WTC11 (cell line): ENCODE results near the gene PADI2. TPM values are rescaled to one million over a fixed set of nuclear protein-coding genes. Genes with fewer than 3 reads are reported as not detected.

ENCODE experiments used
- ATAC-seq: fragments of 200-7000 bp; cut with Tn5 transposase; 2 replicates; pipeline ENCODE4 v1.10.0; 2021; ENCODE audit warnings: mild to moderate bottlenecking, moderate library complexity
- CTCF ChIA-PET: fragments of 300-600 bp; sonication (Branson Sonifier 250); formaldehyde crosslinking; loops from one replicate; lab custom pipeline; 2021; ENCODE audit warnings: antibody characterized with exemption; lab: Charles Lee
- POLR2A ChIA-PET: fragments of 350-600 bp; sonication (Branson Sonifier 250); formaldehyde crosslinking; loops from one replicate; lab custom pipeline; 2021; ENCODE audit warnings: antibody characterized with exemption; lab: Charles Lee
- DNase-seq: peaks from one replicate; pipeline ENCODE4 v3.0.0; 2021; ENCODE audit warnings: low spot score
- H3K27ac Mint-ChIP-seq: 2 replicates; pipeline ENCODE4 v1.8.0; 2021; ENCODE audit warnings: mixed read lengths
- H3K27me3 Mint-ChIP-seq: 2 replicates; pipeline ENCODE4 v1.8.0; 2021; ENCODE audit warnings: low read depth, mild to moderate bottlenecking, moderate library complexity, mixed read lengths
- H3K36me3 Mint-ChIP-seq: 2 replicates; pipeline ENCODE4 v1.8.0; 2021; ENCODE audit warnings: mixed read lengths
- H3K4me1 Mint-ChIP-seq: 2 replicates; pipeline ENCODE4 v1.8.0; 2022; ENCODE audit warnings: mixed read lengths
- H3K4me3 Mint-ChIP-seq: 2 replicates; pipeline ENCODE4 v1.8.0; 2021; ENCODE audit warnings: mild to moderate bottlenecking, moderate library complexity, mixed read lengths
- H3K9me3 Mint-ChIP-seq: 2 replicates; pipeline ENCODE4 v1.8.0; 2021; ENCODE audit warnings: mixed read lengths
- AR ChIP-seq: fragments of 250-450 bp; sonication (Bioruptor Pico); IDR thresholded peaks from 2 replicates; pipeline ENCODE4 v1.9.0; 2021; ENCODE audit warnings: mild to moderate bottlenecking
- ATF1 ChIP-seq: sonication (generic); formaldehyde crosslinking; IDR thresholded peaks from 2 replicates; pipeline ENCODE4 v1.8.1; 2023; ENCODE audit warnings: mild to moderate bottlenecking, moderate library complexity, missing genetic modification reagents
- ATF2 ChIP-seq: sonication (generic); formaldehyde crosslinking; IDR thresholded peaks from 2 replicates; pipeline ENCODE4 v1.8.1; 2022; ENCODE audit warnings: low read depth, missing genetic modification reagents, borderline replicate concordance
- ATF6 ChIP-seq: sonication (generic); formaldehyde crosslinking; IDR thresholded peaks from 2 replicates; pipeline ENCODE4 v1.8.1; 2023; ENCODE audit warnings: mild to moderate bottlenecking, missing genetic modification reagents
- CBFB ChIP-seq: sonication (generic); formaldehyde crosslinking; IDR thresholded peaks from 2 replicates; pipeline ENCODE4 v1.8.1; 2022; ENCODE audit warnings: mild to moderate bottlenecking, low read depth, missing genetic modification reagents
- E2F5 ChIP-seq: sonication (generic); formaldehyde crosslinking; IDR thresholded peaks from 2 replicates; pipeline ENCODE4 v1.8.1; 2022; ENCODE audit warnings: mild to moderate bottlenecking, moderate library complexity, missing genetic modification reagents
- ERG ChIP-seq: fragments of 250-450 bp; sonication (Bioruptor Pico); IDR thresholded peaks from 2 replicates; pipeline ENCODE4 v1.8.0; 2021; ENCODE audit warnings: mild to moderate bottlenecking
- GABPB1 ChIP-seq: sonication (generic); formaldehyde crosslinking; IDR thresholded peaks from 2 replicates; pipeline ENCODE4 v1.8.1; 2023; ENCODE audit warnings: mild to moderate bottlenecking, missing genetic modification reagents
- GRHL2 ChIP-seq: fragments of 250-450 bp; sonication (Bioruptor Pico); IDR thresholded peaks from 2 replicates; pipeline ENCODE4 v1.8.0; 2022; ENCODE audit warnings: mild to moderate bottlenecking, moderate library complexity; ENCODE audit not compliant: insufficient replicate concordance, severe bottlenecking
- GTF2I ChIP-seq: fragments of 250-450 bp; sonication (Bioruptor Pico); conservative IDR thresholded peaks from 2 replicates; pipeline ENCODE4 v1.4.0; 2021; ENCODE audit warnings: mild to moderate bottlenecking
- JAZF1 ChIP-seq: fragments of 250-450 bp; sonication (Bioruptor Pico); IDR thresholded peaks from 2 replicates; pipeline ENCODE4 v1.9.0; 2021; ENCODE audit warnings: moderate library complexity, mild to moderate bottlenecking, inconsistent platforms
- MAX ChIP-seq: sonication (generic); formaldehyde crosslinking; IDR thresholded peaks from 2 replicates; pipeline ENCODE4 v1.8.0; 2022; ENCODE audit warnings: mild to moderate bottlenecking, missing genetic modification reagents
- MXD4 ChIP-seq: fragments of 250-450 bp; sonication (Bioruptor Pico); IDR thresholded peaks from 2 replicates; pipeline ENCODE4 v1.8.0; 2021; ENCODE audit warnings: mild to moderate bottlenecking, moderate library complexity, borderline replicate concordance
- NFE2L1 ChIP-seq: sonication (generic); formaldehyde crosslinking; IDR thresholded peaks from 2 replicates; pipeline ENCODE4 v1.8.1; 2023; ENCODE audit warnings: missing genetic modification reagents
- NFYB ChIP-seq: sonication (generic); formaldehyde crosslinking; conservative IDR thresholded peaks from 2 replicates; pipeline ENCODE4 v1.8.0; 2022; ENCODE audit warnings: low read depth, missing genetic modification reagents
- NR2C2 ChIP-seq: sonication (generic); formaldehyde crosslinking; IDR thresholded peaks from 2 replicates; pipeline ENCODE4 v1.8.0; 2022; ENCODE audit warnings: mild to moderate bottlenecking, missing genetic modification reagents
- PRRX2 ChIP-seq: fragments of 250-450 bp; sonication (Bioruptor Pico); IDR thresholded peaks from 2 replicates; pipeline ENCODE4 v1.8.0; 2021; ENCODE audit warnings: mild to moderate bottlenecking
- ZNF138 ChIP-seq: sonication (generic); formaldehyde crosslinking; conservative IDR thresholded peaks from 2 replicates; pipeline ENCODE4 v1.8.1; 2022; ENCODE audit warnings: mild to moderate bottlenecking, moderate library complexity, missing genetic modification reagents
- ZNF396 ChIP-seq: fragments of 250-450 bp; sonication (Bioruptor Pico); IDR thresholded peaks from 2 replicates; pipeline ENCODE4 v1.8.0; 2021; ENCODE audit warnings: mild to moderate bottlenecking, moderate library complexity, borderline replicate concordance
- ZNF416 ChIP-seq: fragments of 250-450 bp; sonication (Bioruptor Pico); IDR thresholded peaks from 2 replicates; pipeline ENCODE4 v1.9.0; 2021; ENCODE audit warnings: mild to moderate bottlenecking, inconsistent platforms
- total RNA-seq: library from RNA; stranded (reverse); gene quantifications from 3 replicates; pipeline ENCODE4 v1.2.3, GENCODE V29; 2021

The PADI2 gene
- total RNA-seq, 1 experiment from 2014 or later = 3.8 TPM

GRCh38 chr1:17027403-17027802 is 91.8 kb downstream of the PADI2 start (continued):
- no peak for TF ChIP-seq MAX (CRISPR knock-in tag)
- TF ChIP-seq, all 79 proteins: peak for 0

GRCh38 chr1:17024721-17025120 is 94.5 kb downstream of the PADI2 start:
- no peak for ATAC-seq
- DNase-seq = no peak
- no peak for TF ChIP-seq ATF2 (CRISPR knock-in tag)
- Mint-ChIP-seq H3K36me3 (peaks cover 75% of the 10 kb centered on the region), H3K27me3 (no peaks in the 10 kb centered on the region), H3K4me1 (no peaks in the 10 kb centered on the region), H3K9me3 (no peaks in the 10 kb centered on the region), H3K4me3 (no peak overlapping the region), H3K27ac (no peak overlapping the region)
- ChIA-PET CTCF (interaction anchor here (1.4 kb wide), 1 partner anchor 38 kb away, joined by 5 read pairs; no protein-coding TSS in a partner anchor), POLR2A (no interaction called here)

GRCh38 chr1:17023573-17023972 is 95.7 kb downstream of the PADI2 start:
- TF ChIP-seq CBFB (CRISPR knock-in tag) (no peak), ZNF416 (CRISPR knock-in tag) (no peak), JAZF1 (CRISPR knock-in tag) (no peak), AR (no peak), ATF6 (CRISPR knock-in tag) (no peak)
- DNase-seq = no peak
- Mint-ChIP-seq H3K36me3 (peaks cover 80% of the 10 kb centered on the region), H3K27me3 (no peaks in the 10 kb centered on the region), H3K4me3 (no peak overlapping the region), H3K9me3 (no peaks in the 10 kb centered on the region), H3K27ac (no peak overlapping the region), H3K4me1 (no peaks in the 10 kb centered on the region)
- ChIA-PET CTCF (interaction anchor here (1.5 to 3.2 kb wide), 2 partner anchors 22 to 37 kb away, joined by 3 to 14 read pairs; no protein-coding TSS in a partner anchor), POLR2A (no interaction called here)
- ATAC-seq = no peak

- Mint-ChIP-seq H3K4me3 (no peak overlapping the region), H3K27ac (no peak overlapping the region), H3K4me1 (no peaks in the 10 kb centered on the region), H3K9me3 (no peaks in the 10 kb centered on the region), H3K27me3 (no peaks in the 10 kb centered on the region), H3K36me3 (peaks cover 79% of the 10 kb centered on the region)
- no peak for DNase-seq
- ChIA-PET POLR2A (interaction anchor here (0.7 kb wide), 1 partner anchor 10 kb away, joined by 3 read pairs; no protein-coding TSS in a partner anchor), CTCF (interaction anchor here (1.5 to 3.2 kb wide), 2 partner anchors 23 to 37 kb away, joined by 3 to 14 read pairs; no protein-coding TSS in a partner anchor)
- no peak for ATAC-seq
- TF ChIP-seq PRRX2 (no peak), GRHL2 (CRISPR knock-in tag) (no peak), ZNF138 (CRISPR knock-in tag) (no peak), NFE2L1 (no peak), GTF2I (CRISPR knock-in tag) (no peak), ZNF396 (CRISPR knock-in tag) (no peak), E2F5 (CRISPR knock-in tag) (no peak), MXD4 (CRISPR knock-in tag) (no peak), NR2C2 (no peak), ATF1 (no peak), NFYB (CRISPR knock-in tag) (no peak), ERG (no peak), GABPB1 (CRISPR knock-in tag) (no peak)
Observed at GRCh38 chr1:17023102-17023501, 96.1 kb downstream of the PADI2 start.
